ENCODE measurements around the gene IL1RAPL1. TPM values are rescaled to one million over a fixed set of nuclear protein-coding genes. Genes with fewer than 3 reads are reported as not detected.

Gene IL1RAPL1
- total RNA-seq, 1 donor from 2014 or later: 1.2 TPM

GRCh38 chrX:29941287-29941686 is 1354.0 kb downstream of the IL1RAPL1 start:
- DNase-seq (ENCODE audit: extremely low read depth, low read depth, low spot score): peak; percentile 27

- no peak for DNase-seq (ENCODE audit: extremely low read depth, low read depth, low spot score)
Measured at GRCh38 chrX:29947225-29947624, 1360.0 kb downstream of the IL1RAPL1 start.

- peak; percentile 20 for DNase-seq (ENCODE audit: extremely low read depth, low read depth, low spot score)
Measured at GRCh38 chrX:29948653-29949052, 1361.4 kb downstream of the IL1RAPL1 start.

- DNase-seq (ENCODE audit: extremely low read depth, low read depth, low spot score): no peak
Measured at GRCh38 chrX:29952016-29952415, 1364.8 kb downstream of the IL1RAPL1 start.

- no peak for DNase-seq (ENCODE audit: extremely low read depth, low read depth, low spot score)
Measured at GRCh38 chrX:29962061-29962460, 1374.8 kb downstream of the IL1RAPL1 start.

GRCh38 chrX:29965634-29966033 is 1378.4 kb downstream of the IL1RAPL1 start:
- DNase-seq (ENCODE audit: extremely low read depth, low read depth, low spot score): no peak

GRCh38 chrX:29992083-29992482 is 1404.8 kb downstream of the IL1RAPL1 start:
- DNase-seq (ENCODE audit: extremely low read depth, low read depth, low spot score): no peak

- no peak for DNase-seq (ENCODE audit: extremely low read depth, low read depth, low spot score)
Measured at GRCh38 chrX:30005813-30006212, 1418.6 kb downstream of the IL1RAPL1 start.
